ENCODE data around the gene RANBP3L. TPM values are rescaled to one million over a fixed set of nuclear protein-coding genes. Genes with fewer than 3 reads are reported as not detected.
A peak's percentile ranks its signal among the peaks of the same experiment; 100 is the strongest.

RANBP3L gene
- total RNA-seq, 2 donors from 2014 or later: 10.7 to 25.5 TPM

DNA sequence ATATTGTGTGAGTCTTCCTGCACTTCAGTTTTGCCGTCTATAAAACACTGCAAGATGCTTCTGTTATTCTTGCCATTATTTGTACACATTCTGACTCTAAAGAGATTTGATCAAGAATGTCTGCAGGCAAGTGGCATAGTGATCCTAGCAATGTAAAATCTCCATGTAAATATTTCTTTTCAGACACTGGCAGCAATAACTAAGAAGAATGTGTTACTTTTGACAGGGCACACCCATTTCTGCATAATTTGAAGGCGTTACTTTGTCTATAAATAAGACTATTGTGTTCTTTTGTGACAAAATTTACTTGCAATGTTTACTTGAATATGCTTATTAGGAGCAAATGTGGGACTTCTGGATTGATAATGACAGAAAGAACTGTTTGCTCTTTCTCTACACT lies 20.1 kb downstream of the RANBP3L start:
- no peaks in the 10 kb centered on the region for H3K27me3 ChIP-seq (replicated peaks; ENCODE audit: insufficient read depth)
- H3K27ac ChIP-seq: peak overlapping the region in 1 of 2 donors; percentile 64
- ATAC-seq (ENCODE audit: insufficient number of reproducible peaks, low FRiP score, low read depth): no peak

GRCh38 chr5:36279054-36279698 lies 22.5 kb downstream of the RANBP3L start:
- peaks cover 14 to 84% of the 10 kb centered on the region in 2 donors for H3K4me1 ChIP-seq (ENCODE audit: control insufficient read depth in 1 of 2, low read depth in 2 of 2)
- peak overlapping the region; percentile 46 for H3K4me3 ChIP-seq
- ATAC-seq (ENCODE audit: insufficient number of reproducible peaks, low FRiP score, low read depth): no peak

More for the DNA sequence above, 20.1 kb downstream of the RANBP3L start:
- Histone ChIP-seq H3K9me3 (no peaks in the 10 kb centered on the region), H3K36me3 (no peaks in the 10 kb centered on the region), H3K4me3 (no peak overlapping the region), H3K4me1 (ENCODE audit: control insufficient read depth in 1 of 2, low read depth in 2 of 2) (peaks cover 8 to 70% of the 10 kb centered on the region in 2 donors)
- no peak for DNase-seq (ENCODE audit: low spot score)
- TF ChIP-seq, protein P1, sequence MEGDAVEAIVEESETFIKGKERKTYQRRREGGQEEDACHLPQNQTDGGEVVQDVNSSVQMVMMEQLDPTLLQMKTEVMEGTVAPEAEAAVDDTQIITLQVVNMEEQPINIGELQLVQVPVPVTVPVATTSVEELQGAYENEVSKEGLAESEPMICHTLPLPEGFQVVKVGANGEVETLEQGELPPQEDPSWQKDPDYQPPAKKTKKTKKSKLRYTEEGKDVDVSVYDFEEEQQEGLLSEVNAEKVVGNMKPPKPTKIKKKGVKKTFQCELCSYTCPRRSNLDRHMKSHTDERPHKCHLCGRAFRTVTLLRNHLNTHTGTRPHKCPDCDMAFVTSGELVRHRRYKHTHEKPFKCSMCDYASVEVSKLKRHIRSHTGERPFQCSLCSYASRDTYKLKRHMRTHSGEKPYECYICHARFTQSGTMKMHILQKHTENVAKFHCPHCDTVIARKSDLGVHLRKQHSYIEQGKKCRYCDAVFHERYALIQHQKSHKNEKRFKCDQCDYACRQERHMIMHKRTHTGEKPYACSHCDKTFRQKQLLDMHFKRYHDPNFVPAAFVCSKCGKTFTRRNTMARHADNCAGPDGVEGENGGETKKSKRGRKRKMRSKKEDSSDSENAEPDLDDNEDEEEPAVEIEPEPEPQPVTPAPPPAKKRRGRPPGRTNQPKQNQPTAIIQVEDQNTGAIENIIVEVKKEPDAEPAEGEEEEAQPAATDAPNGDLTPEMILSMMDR (IDR thresholded peaks at IDR 0.05): no peak

GRCh38 chr5:36277521-36278176 lies 24.1 kb downstream of the RANBP3L start:
- Histone ChIP-seq H3K4me1 (ENCODE audit: control insufficient read depth in 1 of 2, low read depth in 2 of 2) (peaks cover 20 to 84% of the 10 kb centered on the region in 2 donors), H3K27me3 (replicated peaks; ENCODE audit: insufficient read depth) (no peaks in the 10 kb centered on the region), H3K27ac (peak overlapping the region; percentile 32 to 62), H3K4me3 (no peak overlapping the region), H3K36me3 (no peaks in the 10 kb centered on the region), H3K9me3 (no peaks in the 10 kb centered on the region)
- TF ChIP-seq, protein P1 (IDR thresholded peaks at IDR 0.05): no peak
- DNase-seq (ENCODE audit: low spot score): no peak
- ATAC-seq (ENCODE audit: insufficient number of reproducible peaks, low FRiP score, low read depth): no peak

More at GRCh38 chr5:36279054-36279698, 22.5 kb downstream of the RANBP3L start:
- Histone ChIP-seq H3K27me3 (replicated peaks; ENCODE audit: insufficient read depth) (no peaks in the 10 kb centered on the region), H3K27ac (peak overlapping the region; percentile 62 to 64), H3K9me3 (no peaks in the 10 kb centered on the region), H3K36me3 (no peaks in the 10 kb centered on the region)
- DNase-seq (ENCODE audit: low spot score): no peak
- TF ChIP-seq, protein P1 (IDR thresholded peaks at IDR 0.05): no peak

- peaks cover 21 to 84% of the 10 kb centered on the region in 2 donors for H3K4me1 ChIP-seq (ENCODE audit: control insufficient read depth in 1 of 2, low read depth in 2 of 2)
- H3K36me3 ChIP-seq: no peaks in the 10 kb centered on the region
- no peak overlapping the region for H3K4me3 ChIP-seq
- ATAC-seq (ENCODE audit: insufficient number of reproducible peaks, low FRiP score, low read depth) (no peak), DNase-seq (ENCODE audit: low spot score) (no peak)
- H3K27ac ChIP-seq: peak overlapping the region; percentile 10 to 12
- TF ChIP-seq, protein P1 (IDR thresholded peaks at IDR 0.05): no peak
- H3K27me3 ChIP-seq (replicated peaks; ENCODE audit: insufficient read depth): no peaks in the 10 kb centered on the region
- H3K9me3 ChIP-seq: no peaks in the 10 kb centered on the region
These were observed 24.8 kb downstream of the RANBP3L start for GRCh38 chr5:36276864-36277263.

GRCh38 chr5:36273809-36274526 lies 27.7 kb downstream of the RANBP3L start:
- no peak for DNase-seq (ENCODE audit: low spot score)
- Histone ChIP-seq H3K9me3 (no peaks in the 10 kb centered on the region), H3K36me3 (no peaks in the 10 kb centered on the region), H3K4me3 (peak overlapping the region; percentile 20), H3K4me1 (ENCODE audit: control insufficient read depth in 1 of 2, low read depth in 2 of 2) (peaks cover 33 to 82% of the 10 kb centered on the region in 2 donors), H3K27me3 (replicated peaks; ENCODE audit: insufficient read depth) (no peaks in the 10 kb centered on the region), H3K27ac (peak overlapping the region; percentile 10 to 31)
- ATAC-seq (ENCODE audit: insufficient number of reproducible peaks, low FRiP score, low read depth): no peak
- TF ChIP-seq, protein P1 (IDR thresholded peaks at IDR 0.05): no peak
